Mesenchymal stem cell (in vitro differentiated cells and primary cell): ENCODE data around the gene PRKAG2.

Source experiments
- DNase-seq: peaks from one replicate; pipeline ENCODE4 v3.0.0-alpha.2; 2013
- H2AFZ ChIP-seq: one replicate; pipeline ENCODE4 v1.6.1; 2013; ENCODE audit warnings: low read depth, mild to moderate bottlenecking, control low read depth, inconsistent platforms, low read length, moderate library complexity
- H2AK5ac ChIP-seq: 2 replicates; pipeline ENCODE4 v1.6.1; 2013; ENCODE audit warnings: low read length, moderate library complexity, mild to moderate bottlenecking, inconsistent platforms; ENCODE audit not compliant: severe bottlenecking
- H2BK120ac ChIP-seq: one replicate; pipeline ENCODE4 v1.6.1; 2013; ENCODE audit warnings: low read depth, mild to moderate bottlenecking, inconsistent platforms, low read length, moderate library complexity
- H2BK12ac ChIP-seq, 2 experiments: one replicate each; pipeline ENCODE4 v1.6.1; 2013; ENCODE audit warnings: inconsistent platforms in 2 of 2, low read length in 2 of 2, mild to moderate bottlenecking in 2 of 2, moderate library complexity in 2 of 2, control low read depth in 1 of 2
- H2BK15ac ChIP-seq: one replicate; pipeline ENCODE4 v1.6.1; 2013; ENCODE audit warnings: mild to moderate bottlenecking, low read depth, inconsistent platforms; ENCODE audit not compliant: poor library complexity, severe bottlenecking
- H2BK5ac ChIP-seq: 2 replicates; pipeline ENCODE4 v1.6.1; 2013; ENCODE audit warnings: low read depth, mild to moderate bottlenecking, low read length, control low read depth, inconsistent platforms; ENCODE audit not compliant: poor library complexity, severe bottlenecking
- H3K14ac ChIP-seq, 2 experiments: one replicate each; pipeline ENCODE4 v1.6.1; 2013; ENCODE audit warnings: inconsistent platforms in 2 of 2, low read length in 2 of 2, control low read depth in 1 of 2, mild to moderate bottlenecking in 1 of 2, moderate library complexity in 1 of 2
- H3K18ac ChIP-seq, 2 experiments: one replicate each; pipeline ENCODE4 v1.6.1; 2013; ENCODE audit warnings: inconsistent platforms in 2 of 2, low read length in 2 of 2, control low read depth in 1 of 2, low read depth in 1 of 2, mild to moderate bottlenecking in 1 of 2
- H3K23ac ChIP-seq, 2 experiments: one replicate each; pipeline ENCODE4 v1.6.1; 2013; ENCODE audit warnings: inconsistent platforms in 2 of 2, low read length in 2 of 2, mild to moderate bottlenecking in 2 of 2, moderate library complexity in 2 of 2, control low read depth in 1 of 2
- H3K27ac ChIP-seq: 2 replicates; pipeline ENCODE4 v1.5.1; 2013; ENCODE audit warnings: mild to moderate bottlenecking, moderate library complexity, low read length, control low read depth, inconsistent platforms; ENCODE audit not compliant: poor library complexity, severe bottlenecking
- H3K27me3 ChIP-seq, 2 experiments: 2 replicates each; pipeline versions ENCODE4 v1.6.1 to v1.7.0; 2013; ENCODE audit warnings: low read length in 2 of 2, mild to moderate bottlenecking in 2 of 2, moderate library complexity in 2 of 2, control low read depth in 1 of 2, inconsistent platforms in 1 of 2; ENCODE audit not compliant: control insufficient read depth in 1 of 2, insufficient read depth in 1 of 2
- H3K36me3 ChIP-seq, 2 experiments: 2 replicates each; pipeline versions ENCODE4 v1.6.1 to v1.7.0; 2013; ENCODE audit warnings: low read length in 2 of 2, control low read depth in 1 of 2, inconsistent platforms in 1 of 2, low read depth in 1 of 2, mild to moderate bottlenecking in 1 of 2; ENCODE audit not compliant: insufficient read depth in 2 of 2, control insufficient read depth in 1 of 2
- H3K4ac ChIP-seq, 2 experiments: one replicate each; pipeline ENCODE4 v1.6.1; 2013; ENCODE audit warnings: inconsistent platforms in 2 of 2, low read length in 2 of 2, mild to moderate bottlenecking in 2 of 2, moderate library complexity in 2 of 2, control low read depth in 1 of 2, low read depth in 1 of 2
- H3K4me1 ChIP-seq: 2 replicates; pipeline ENCODE4 v1.6.1; 2013; ENCODE audit warnings: low read depth, low read length, control low read depth; ENCODE audit not compliant: control insufficient read depth, insufficient read depth
- H3K4me2 ChIP-seq: 2 replicates; pipeline ENCODE4 v1.6.1; 2013; ENCODE audit warnings: low read length, mild to moderate bottlenecking, inconsistent platforms; ENCODE audit not compliant: poor library complexity, severe bottlenecking
- H3K4me3 ChIP-seq, 2 experiments: 2 replicates each; pipeline versions ENCODE4 v1.5.1 to v1.7.0; 2013; ENCODE audit warnings: low read length in 2 of 2, mild to moderate bottlenecking in 2 of 2, control low read depth in 1 of 2, low read depth in 1 of 2; ENCODE audit not compliant: insufficient read depth in 1 of 2
- H3K79me1 ChIP-seq: replicated peaks from 2 replicates; pipeline ENCODE4 v1.6.1; 2013; ENCODE audit warnings: mild to moderate bottlenecking, control low read depth, low read length, inconsistent platforms; ENCODE audit not compliant: poor library complexity, severe bottlenecking
- H3K9ac ChIP-seq: 2 replicates; pipeline ENCODE4 v1.7.0; 2013; ENCODE audit warnings: mild to moderate bottlenecking, low read length, moderate library complexity
- H3K9me3 ChIP-seq: 2 replicates; pipeline ENCODE4 v1.7.0; 2013; ENCODE audit warnings: mild to moderate bottlenecking, low read length; ENCODE audit not compliant: control insufficient read depth
- H4K8ac ChIP-seq: one replicate; pipeline ENCODE4 v1.6.1; 2013; ENCODE audit warnings: inconsistent platforms, mild to moderate bottlenecking, low read length, moderate library complexity
- H4K91ac ChIP-seq: one replicate; pipeline ENCODE4 v1.6.1; 2013; ENCODE audit warnings: mild to moderate bottlenecking, low read length, inconsistent platforms
- WGBS: methylation state at CpG from one replicate; pipeline ENCODE4 v1.1.7; 2013; ENCODE audit warnings: mixed read lengths; 5-methylcytosine and 5-hydroxymethylcytosine counted together

PRKAG2 gene

DNA sequence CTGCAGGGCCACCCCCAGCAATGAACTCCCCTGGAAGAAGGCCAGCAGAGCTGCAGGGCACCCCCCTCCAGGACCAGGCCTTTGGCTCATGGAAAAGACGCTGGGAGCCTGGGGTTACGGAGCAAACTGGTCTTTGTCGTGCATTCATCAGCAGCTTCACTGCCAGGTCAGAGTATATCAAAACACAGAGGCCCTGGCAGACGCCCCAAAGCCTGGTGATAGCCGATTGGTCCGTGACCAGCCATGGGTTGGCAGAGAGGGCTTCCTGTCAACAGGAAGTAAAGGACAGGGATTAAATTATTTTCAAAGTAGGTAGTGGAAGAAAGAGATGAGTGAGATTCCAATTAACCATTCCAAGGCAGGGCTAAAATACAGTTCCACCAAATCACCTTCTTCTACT is 9.0 kb downstream of the PRKAG2 start:
- Histone ChIP-seq H3K36me3 (no peaks in the 10 kb centered on the region), H2BK15ac (no peak overlapping the region), H2BK120ac (no peak overlapping the region), H3K4me3 (no peak overlapping the region), H3K4ac (no peak overlapping the region), H4K8ac (no peak overlapping the region), H3K27me3 (peaks cover 42 to 54% of the 10 kb centered on the region in 2 experiments), H2AK5ac (no peak overlapping the region), H2BK5ac (no peak overlapping the region), H3K18ac (no peak overlapping the region), H3K27ac (no peak overlapping the region), H3K9ac (no peak overlapping the region), H2AFZ (no peak overlapping the region), H3K4me2 (no peak overlapping the region), H4K91ac (no peak overlapping the region), H3K9me3 (no peaks in the 10 kb centered on the region), H3K23ac (no peak overlapping the region), H3K79me1 (no peaks in the 10 kb centered on the region), H2BK12ac (no peak overlapping the region), H3K14ac (no peak overlapping the region), H3K4me1 (no peaks in the 10 kb centered on the region)
- 80% methylated on average over 6 of the region's 6 CpGs for WGBS
- DNase-seq: no peak

DNA sequence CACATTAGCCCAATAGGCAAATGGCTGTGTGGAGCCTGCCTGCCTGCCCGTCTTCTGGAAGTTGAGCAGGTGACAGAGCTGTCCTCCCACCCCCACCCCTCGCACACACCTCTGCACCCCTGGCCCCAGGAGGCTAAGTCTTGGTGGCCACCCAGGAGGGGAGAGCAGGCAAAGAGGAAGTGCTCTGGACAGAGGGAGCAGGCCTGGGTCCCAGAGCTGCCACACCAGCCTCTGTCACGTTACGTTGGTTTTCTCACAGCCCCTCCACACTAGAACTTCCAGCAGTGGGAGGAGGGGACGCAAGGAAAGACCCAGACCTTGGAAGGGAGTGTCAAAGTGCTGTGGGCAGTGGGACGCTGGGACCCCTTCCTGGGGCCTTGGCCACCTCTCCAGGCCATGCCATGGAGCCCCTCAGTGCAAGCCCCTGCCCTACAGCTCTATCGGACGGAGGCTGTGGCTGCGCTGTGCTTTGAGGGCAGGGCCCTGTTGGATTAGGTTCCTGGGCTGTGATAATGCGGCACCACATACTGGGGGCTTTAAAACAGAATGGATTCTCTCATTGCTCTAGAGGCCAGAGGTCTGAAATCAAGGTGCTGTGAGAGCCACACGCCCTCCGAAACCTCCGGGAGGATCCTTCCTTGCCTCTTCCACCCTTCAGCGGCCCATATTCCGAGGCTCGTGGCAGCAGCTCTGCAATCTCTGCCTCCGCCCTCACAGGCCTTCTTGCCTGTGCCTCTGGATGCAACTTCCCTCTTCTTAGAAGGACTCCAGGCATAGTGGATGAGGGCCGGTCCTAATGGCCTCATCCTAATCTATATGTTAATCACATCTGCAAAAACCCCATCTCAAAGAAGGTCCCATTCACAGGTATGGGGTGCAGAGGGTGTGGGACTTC is 9.9 kb downstream of the PRKAG2 start:
- Histone ChIP-seq H2AFZ (no peak overlapping the region), H2BK12ac (no peak overlapping the region), H3K14ac (no peak overlapping the region), H3K4me1 (no peaks in the 10 kb centered on the region), H3K27ac (no peak overlapping the region), H2BK5ac (no peak overlapping the region), H4K91ac (no peak overlapping the region), H3K23ac (no peak overlapping the region), H3K9ac (no peak overlapping the region), H2BK120ac (no peak overlapping the region), H3K27me3 (peaks cover 35 to 47% of the 10 kb centered on the region in 2 experiments), H3K36me3 (no peaks in the 10 kb centered on the region), H4K8ac (no peak overlapping the region), H3K4me2 (no peak overlapping the region), H3K4ac (no peak overlapping the region), H3K9me3 (no peaks in the 10 kb centered on the region), H3K4me3 (no peak overlapping the region), H2AK5ac (no peak overlapping the region), H3K18ac (no peak overlapping the region), H3K79me1 (no peaks in the 10 kb centered on the region), H2BK15ac (no peak overlapping the region)
- DNase-seq: no peak
- 86% methylated on average over 15 of the region's 18 CpGs for WGBS

DNA sequence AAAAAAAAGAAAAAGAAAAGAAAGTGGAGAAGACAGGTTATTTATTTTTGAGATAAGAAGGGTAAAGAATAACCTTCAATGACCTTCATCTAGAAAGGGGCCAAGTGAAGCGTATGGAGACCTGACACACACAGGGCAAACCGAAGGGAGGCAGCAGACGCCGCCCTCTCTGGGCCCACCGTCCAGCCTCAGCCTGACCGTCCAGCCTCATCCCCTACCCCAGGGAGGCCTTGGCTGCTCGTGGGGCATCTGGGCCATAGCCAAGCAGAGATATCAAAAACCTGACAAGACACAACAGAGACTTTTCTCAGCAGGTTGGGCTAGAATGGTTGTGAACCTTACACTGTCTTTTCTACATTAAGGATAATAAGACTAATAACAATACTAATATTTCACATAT is 10.9 kb downstream of the PRKAG2 start:
- Histone ChIP-seq H3K36me3 (no peaks in the 10 kb centered on the region), H3K4me2 (no peak overlapping the region), H3K9ac (no peak overlapping the region), H3K18ac (no peak overlapping the region), H3K23ac (no peak overlapping the region), H3K9me3 (no peaks in the 10 kb centered on the region), H2BK15ac (no peak overlapping the region), H2AFZ (no peak overlapping the region), H2BK12ac (no peak overlapping the region), H4K91ac (no peak overlapping the region), H2BK5ac (no peak overlapping the region), H3K27ac (no peak overlapping the region), H3K14ac (no peak overlapping the region), H3K4me3 (no peak overlapping the region), H3K4ac (no peak overlapping the region), H3K79me1 (no peaks in the 10 kb centered on the region), H3K27me3 (peaks cover 30 to 38% of the 10 kb centered on the region in 2 experiments), H3K4me1 (no peaks in the 10 kb centered on the region), H2BK120ac (no peak overlapping the region), H4K8ac (no peak overlapping the region), H2AK5ac (no peak overlapping the region)
- 90% methylated on average over 7 of the region's 7 CpGs for WGBS
- DNase-seq: no peak

DNA sequence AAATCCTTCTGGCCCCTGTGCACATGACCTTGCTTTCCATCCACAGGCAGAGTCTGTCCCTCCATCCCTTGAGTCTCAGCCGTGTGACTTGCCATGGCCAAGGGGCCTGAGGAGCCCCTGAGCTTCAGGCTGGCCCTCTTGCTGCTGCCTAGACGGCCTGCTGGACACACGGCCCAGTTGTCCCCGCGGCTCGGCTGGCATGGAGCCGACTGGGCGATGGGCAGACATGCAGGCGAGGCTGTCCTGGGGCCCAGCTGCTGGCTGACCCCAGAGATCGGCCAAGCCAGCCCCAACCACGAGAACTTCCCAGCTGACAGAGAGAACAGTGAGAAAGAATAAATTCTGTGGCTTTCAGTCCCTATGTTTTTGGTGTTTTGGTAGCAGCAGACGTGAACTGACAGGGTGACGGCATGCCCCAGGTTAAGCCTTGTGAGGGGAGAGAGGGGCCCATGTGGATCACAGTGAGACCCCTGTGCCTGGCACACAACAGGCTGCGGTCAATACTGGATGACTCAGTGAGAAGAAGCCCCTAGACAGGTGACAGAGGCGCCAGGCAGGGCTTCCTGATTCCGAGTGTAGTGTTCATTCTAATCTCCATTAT is 11.7 kb downstream of the PRKAG2 start:
- 86% methylated on average over 14 of the region's 16 CpGs for WGBS
- Histone ChIP-seq H2AK5ac (no peak overlapping the region), H3K23ac (no peak overlapping the region), H3K4ac (no peak overlapping the region), H3K27me3 (peaks cover 21 to 29% of the 10 kb centered on the region in 2 experiments), H3K27ac (no peak overlapping the region), H3K18ac (no peak overlapping the region), H2BK120ac (no peak overlapping the region), H3K4me1 (no peaks in the 10 kb centered on the region), H3K9ac (no peak overlapping the region), H3K4me2 (no peak overlapping the region), H2BK15ac (no peak overlapping the region), H3K4me3 (no peak overlapping the region), H3K36me3 (no peaks in the 10 kb centered on the region), H4K91ac (no peak overlapping the region), H3K14ac (no peak overlapping the region), H4K8ac (no peak overlapping the region), H3K79me1 (no peaks in the 10 kb centered on the region), H2BK5ac (no peak overlapping the region), H2AFZ (no peak overlapping the region), H3K9me3 (no peaks in the 10 kb centered on the region), H2BK12ac (no peak overlapping the region)
- DNase-seq: no peak
